Measurements from ENCODE around the gene KDM4D.
"Not testable (repeated sequence)": the region's sequence is repeated elsewhere in the genome, so short reads cannot be mapped to it uniquely, and the experiment has no call there.

KDM4D gene

GRCh38 chr11:95035316-95035715 lies 61.8 kb downstream of the KDM4D start:
- DNase-seq = no peak

DNA sequence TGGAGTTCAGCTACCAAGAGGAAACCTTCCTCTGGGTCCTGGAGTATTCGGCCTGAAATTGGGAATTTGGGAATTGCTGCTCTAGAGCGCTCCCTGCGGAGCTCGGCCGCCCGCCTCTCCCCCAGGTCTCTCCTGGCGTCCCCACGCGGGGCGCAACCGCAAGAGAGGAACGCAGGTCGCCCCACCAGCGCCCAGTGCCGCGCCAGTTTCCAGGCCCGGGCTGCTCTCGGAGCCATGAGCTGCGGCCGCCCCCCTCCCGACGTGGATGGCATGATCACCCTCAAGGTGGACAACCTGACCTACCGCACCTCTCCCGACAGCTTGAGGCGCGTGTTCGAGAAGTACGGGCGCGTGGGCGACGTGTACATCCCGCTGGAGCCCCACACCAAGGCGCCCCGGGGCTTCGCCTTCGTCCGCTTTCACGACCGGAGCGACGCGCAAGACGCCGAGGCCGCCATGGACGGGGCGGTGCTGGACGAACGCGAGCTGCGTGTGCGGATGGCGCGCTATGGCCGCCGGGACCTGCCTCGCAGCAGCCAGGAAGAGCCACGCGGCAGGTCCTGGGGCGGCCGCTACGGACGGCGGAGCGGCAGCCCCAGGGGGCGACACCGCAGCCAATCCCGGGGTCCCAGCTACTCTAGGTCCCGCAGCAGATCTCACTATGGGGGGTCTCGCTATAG lies 64.0 kb downstream of the KDM4D start:
- not testable (repeated sequence) for DNase-seq

DNA sequence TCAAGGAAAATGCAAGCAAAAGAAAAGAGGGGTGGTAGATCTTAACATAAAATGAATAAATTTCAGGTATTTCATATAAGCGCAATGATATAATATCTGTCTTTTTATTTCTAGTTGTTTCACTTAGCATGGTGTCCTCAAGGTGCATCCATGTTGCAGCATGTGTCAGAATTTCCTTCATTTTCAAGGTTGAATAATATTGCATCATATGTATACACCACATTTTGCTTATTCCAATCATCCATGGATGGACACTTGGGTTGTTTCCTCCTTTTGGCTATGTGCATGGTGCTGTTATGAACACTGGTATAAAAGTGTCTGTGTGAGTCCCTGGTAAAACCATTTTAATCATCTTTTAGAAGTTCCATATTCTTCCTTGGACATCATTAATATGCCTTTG lies 68.7 kb downstream of the KDM4D start:
- no peak for DNase-seq

- DNase-seq = no peak
Measured at GRCh38 chr11:95042906-95043305, 69.4 kb downstream of the KDM4D start.

DNA sequence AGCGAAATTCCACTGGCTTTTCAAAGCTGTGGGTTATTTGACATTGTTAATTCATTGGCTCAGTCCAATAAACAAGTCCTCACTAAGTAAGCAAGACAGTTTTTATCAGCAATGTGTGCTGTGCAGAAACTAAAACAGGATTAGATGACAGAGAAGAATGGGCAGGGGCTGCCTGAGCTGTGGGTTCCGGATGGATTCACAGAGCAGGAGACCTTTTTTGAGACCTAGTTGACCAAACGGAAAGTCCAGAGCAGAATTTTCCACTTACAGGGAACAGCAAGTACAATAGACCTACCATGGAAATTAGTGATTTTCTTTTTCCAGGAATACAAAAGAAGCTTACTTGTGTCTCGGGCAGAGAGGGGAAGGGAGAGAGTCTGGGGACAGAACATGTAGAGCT lies 70.5 kb downstream of the KDM4D start:
- DNase-seq = no peak

DNA sequence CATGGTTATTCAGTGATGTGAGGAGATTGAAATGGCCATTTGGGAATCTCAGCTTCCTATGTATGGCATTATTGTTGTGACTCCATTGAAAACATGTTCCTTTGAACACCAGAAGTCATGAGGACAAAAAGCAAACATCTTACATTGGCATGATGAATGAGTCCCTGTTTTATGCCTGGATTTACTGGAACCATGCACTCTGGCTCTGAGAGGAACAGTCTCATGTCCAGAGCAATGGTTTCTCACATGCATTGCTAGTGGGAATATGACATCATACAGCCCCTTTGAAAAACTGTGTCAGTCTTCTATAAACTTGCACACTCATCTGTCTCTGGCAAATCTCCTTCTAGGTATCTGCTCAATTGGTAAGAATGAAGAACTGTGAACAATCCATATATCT lies 72.3 kb downstream of the KDM4D start:
- DNase-seq = no peak
